Muscle of leg (tissue), 11 donors: ENCODE results near the gene CDH23. TPM values are rescaled to one million over a fixed set of nuclear protein-coding genes. Genes with fewer than 3 reads are reported as not detected.
A peak's percentile ranks its signal among the peaks of the same experiment; 100 is the strongest.

Experiments
- DNase-seq: peaks from one replicate; pipeline ENCODE4 v3.0.0; 2013
- H3K27ac ChIP-seq: one replicate; pipeline ENCODE4 v1.5.1; 2013; ENCODE audit warnings: mild to moderate bottlenecking, low read length, control low read depth
- H3K27me3 ChIP-seq: one replicate; pipeline ENCODE4 v1.6.1; 2013; ENCODE audit warnings: low read length; ENCODE audit not compliant: control insufficient read depth, insufficient read depth
- H3K36me3 ChIP-seq: one replicate; pipeline ENCODE4 v1.6.1; 2013; ENCODE audit warnings: low read length; ENCODE audit not compliant: control insufficient read depth, insufficient read depth
- H3K4me1 ChIP-seq: one replicate; pipeline ENCODE4 v1.6.1; 2013; ENCODE audit warnings: low read length; ENCODE audit not compliant: control insufficient read depth, insufficient read depth
- H3K4me3 ChIP-seq: one replicate; pipeline ENCODE4 v1.5.1; 2013; ENCODE audit warnings: low read length, control low read depth
- H3K9me3 ChIP-seq: replicated peaks from 2 replicates; pipeline ENCODE4 v1.6.1; 2013; ENCODE audit warnings: low read depth, low read length; ENCODE audit not compliant: control insufficient read depth
- WGBS: methylation state at CpG from one replicate; pipeline ENCODE4 v1.1.5; 2013; ENCODE audit warnings: missing lambda C conversion rate; ENCODE audit not compliant: insufficient coverage; 5-methylcytosine and 5-hydroxymethylcytosine counted together
- polyA plus RNA-seq, 8 donors: library from polyadenylated mRNA; unstranded; fragments of 120-200 nt; gene quantifications; one replicate each; pipeline versions ENCODE4 v1.2.1 to v1.2.3, GENCODE V29; 2013; ENCODE audit warnings: inconsistent platforms in 1 of 8, low replicate concordance in 1 of 8; ENCODE audit not compliant: insufficient read length in 8 of 8, insufficient read depth in 1 of 8
- total RNA-seq: library from RNA; stranded (reverse); fragments of 120-200 nt; gene quantifications from one replicate; pipeline ENCODE4 v1.2.4, GENCODE V29; 2013

The CDH23 gene
- total and polyA plus RNA-seq, 9 donors, result 3.4 to 5.7 (median 4.9) TPM

DNA sequence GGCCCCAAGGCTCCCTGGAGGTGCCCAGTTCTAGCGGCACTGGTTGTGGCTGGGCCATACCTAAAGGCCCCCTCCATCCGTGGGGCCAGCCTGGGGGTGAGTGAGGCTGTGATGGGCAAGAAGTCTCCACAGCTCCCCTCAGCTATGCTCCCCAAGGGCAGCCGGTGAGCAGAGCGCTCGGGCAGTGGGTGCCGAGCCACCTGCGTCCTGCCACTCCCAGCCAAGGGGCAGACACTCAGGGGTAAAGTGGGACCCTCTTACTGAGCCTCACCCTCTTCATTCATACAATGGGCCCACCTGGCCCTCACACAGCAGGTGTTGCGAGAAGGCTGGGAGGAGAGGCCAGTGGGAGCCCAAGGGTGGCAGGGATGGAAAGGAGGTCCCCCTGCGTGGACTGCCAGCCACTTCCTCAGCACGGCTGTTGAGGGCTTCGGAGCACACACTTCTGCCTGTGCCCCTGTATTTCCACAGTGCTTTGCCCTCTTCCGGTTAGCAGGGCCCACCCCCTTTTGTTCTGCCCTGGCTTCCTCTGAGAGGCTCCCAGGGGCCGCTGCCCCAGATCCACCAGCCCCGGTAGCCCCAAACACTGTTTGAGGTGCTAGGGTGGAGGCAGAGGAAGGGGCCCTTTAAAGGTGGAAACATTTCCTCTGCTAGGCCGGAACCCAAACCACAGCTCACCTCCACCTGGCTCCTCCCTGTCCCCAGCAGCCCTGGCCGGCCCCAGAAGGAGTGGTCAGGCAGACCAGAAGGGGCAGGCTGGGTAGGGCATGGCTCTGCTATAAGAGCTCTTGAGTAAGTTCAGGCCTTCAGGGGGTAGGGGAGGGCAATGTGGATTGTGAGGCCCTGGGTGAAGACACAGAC lies 339.2 kb downstream of the CDH23 start:
- Histone ChIP-seq H3K4me1 (peaks cover 35% of the 10 kb centered on the region), H3K36me3 (peaks cover 2% of the 10 kb centered on the region), H3K9me3 (no peaks in the 10 kb centered on the region), H3K27me3 (no peaks in the 10 kb centered on the region), H3K4me3 (no peak overlapping the region), H3K27ac (peak overlapping the region; percentile 69)
- WGBS, result 80% methylated on average over 8 of the region's 16 CpGs
- no peak for DNase-seq

DNA sequence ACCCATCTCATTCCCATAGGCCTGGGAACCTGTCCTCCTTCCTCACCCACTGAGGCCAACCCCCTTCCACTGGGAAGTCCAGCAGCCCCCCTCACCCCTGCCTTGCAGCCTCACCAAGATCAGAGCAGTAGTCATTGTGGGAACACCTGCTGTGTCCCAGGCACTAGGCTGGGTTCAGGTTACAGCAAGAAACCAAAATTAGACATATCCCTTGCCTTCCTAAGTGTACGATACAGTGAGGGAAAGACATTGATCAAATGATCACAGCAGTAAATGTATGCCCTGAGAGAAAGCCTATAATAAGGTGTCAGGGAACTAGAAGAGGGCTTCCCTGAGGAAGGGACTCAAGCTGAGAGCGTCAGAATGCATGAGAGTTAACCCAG lies 339.8 kb downstream of the CDH23 start:
- H3K9me3 ChIP-seq, result no peaks in the 10 kb centered on the region
- H3K4me3 ChIP-seq, result no peak overlapping the region
- H3K27me3 ChIP-seq, result no peaks in the 10 kb centered on the region
- peak overlapping the region; percentile 69 for H3K27ac ChIP-seq
- no peak for DNase-seq
- 52% methylated on average over 2 of the region's 2 CpGs for WGBS
- peaks cover 35% of the 10 kb centered on the region for H3K4me1 ChIP-seq
- H3K36me3 ChIP-seq, result peaks cover 2% of the 10 kb centered on the region

DNA sequence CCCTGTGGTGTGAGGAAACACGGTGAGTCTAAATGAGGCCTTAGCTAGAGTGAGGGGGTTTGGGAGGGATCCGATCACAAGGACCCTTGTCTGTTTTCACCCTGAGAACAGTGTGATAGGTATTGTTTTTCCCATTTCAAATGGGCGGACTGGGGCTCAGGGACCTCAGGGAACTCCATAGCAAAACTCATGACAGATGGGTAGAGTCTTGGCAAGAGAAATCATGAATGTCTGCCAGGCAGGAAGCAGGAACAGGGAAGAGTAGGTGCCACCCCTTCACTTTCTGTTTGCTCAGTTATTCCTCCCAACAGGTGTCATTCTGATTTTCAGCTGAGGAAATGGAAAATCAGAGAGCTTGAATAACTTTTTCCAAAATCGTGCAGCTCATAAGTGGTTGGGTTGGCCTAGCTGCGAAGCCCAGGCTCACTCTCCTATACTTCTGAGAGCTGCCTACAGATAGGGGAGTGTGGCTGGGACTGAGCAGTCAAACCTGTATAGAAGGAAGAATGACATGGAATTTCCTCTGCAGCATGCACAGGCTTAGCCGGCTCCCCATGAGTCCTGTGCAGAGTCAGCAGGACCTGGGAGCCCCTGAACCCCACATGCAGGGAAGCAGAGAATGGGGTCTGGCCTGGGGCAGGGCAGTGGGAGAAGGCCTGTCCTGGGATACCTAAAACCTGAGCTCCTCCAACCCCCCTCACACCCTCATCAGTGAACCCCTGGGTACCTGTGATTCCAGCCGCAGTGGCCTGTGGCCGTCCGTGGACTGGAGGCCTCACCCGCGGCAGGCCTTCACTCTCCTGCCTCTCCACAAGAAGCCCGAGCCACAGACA lies 340.5 kb downstream of the CDH23 start:
- Histone ChIP-seq H3K36me3 (peaks cover 5% of the 10 kb centered on the region), H3K4me3 (no peak overlapping the region), H3K27me3 (no peaks in the 10 kb centered on the region), H3K27ac (peak overlapping the region; percentile 69), H3K9me3 (no peaks in the 10 kb centered on the region), H3K4me1 (peaks cover 35% of the 10 kb centered on the region)
- 64% methylated on average over 11 of the region's 12 CpGs for WGBS
- peak; percentile 73 for DNase-seq

DNA sequence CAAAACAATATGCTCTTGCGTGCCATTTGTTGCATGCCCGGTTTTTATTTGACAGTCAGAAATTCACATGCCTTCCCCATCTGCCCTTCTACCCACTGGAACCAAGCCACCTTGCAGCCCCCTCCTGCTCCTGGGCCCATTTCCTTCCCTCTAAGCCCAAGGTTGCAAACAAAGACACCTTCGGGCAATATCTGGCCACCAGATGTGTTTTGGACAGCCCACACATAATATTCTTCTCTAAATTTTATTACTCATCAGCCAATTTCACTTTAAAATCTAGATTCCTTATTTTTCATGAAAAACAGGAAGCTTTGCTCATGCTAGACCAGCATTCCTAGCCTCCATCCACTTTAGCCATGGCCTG lies 341.1 kb downstream of the CDH23 start:
- H3K9me3 ChIP-seq, result peaks cover 4% of the 10 kb centered on the region
- 35% methylated on average over 3 of the region's 3 CpGs for WGBS
- H3K4me3 ChIP-seq, result no peak overlapping the region
- H3K27ac ChIP-seq, result no peak overlapping the region
- no peaks in the 10 kb centered on the region for H3K27me3 ChIP-seq
- peaks cover 35% of the 10 kb centered on the region for H3K4me1 ChIP-seq
- peaks cover 6% of the 10 kb centered on the region for H3K36me3 ChIP-seq
- DNase-seq, result no peak

DNA sequence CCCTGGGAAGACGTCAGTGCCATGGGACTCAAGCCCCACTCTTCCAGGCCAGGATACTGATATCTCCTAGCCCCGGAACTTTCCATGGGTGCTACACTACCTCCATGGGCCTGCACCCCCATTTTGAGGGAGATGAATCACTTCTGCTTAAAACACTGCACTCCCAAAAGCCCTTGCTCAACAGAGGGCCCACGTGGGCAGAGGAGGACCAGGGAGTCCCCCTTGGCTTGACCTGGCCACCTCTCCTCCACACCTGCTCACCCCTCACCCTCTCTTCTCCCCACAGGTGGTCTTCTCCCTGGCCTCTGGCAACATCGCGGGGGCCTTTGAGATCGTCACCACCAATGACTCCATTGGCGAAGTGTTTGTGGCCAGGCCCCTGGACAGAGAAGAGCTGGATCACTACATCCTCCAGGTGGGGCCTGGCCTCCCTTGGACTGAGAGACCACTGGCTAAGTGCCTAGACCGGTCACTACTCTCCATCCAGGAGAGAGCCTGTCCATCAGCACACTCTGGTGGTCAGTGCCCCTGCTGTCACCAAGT lies 342.7 kb downstream of the CDH23 start:
- WGBS, result 89% methylated on average over 8 of the region's 8 CpGs
- peaks cover 8% of the 10 kb centered on the region for H3K36me3 ChIP-seq
- no peak for DNase-seq
- no peaks in the 10 kb centered on the region for H3K27me3 ChIP-seq
- H3K4me3 ChIP-seq, result no peak overlapping the region
- H3K27ac ChIP-seq, result no peak overlapping the region
- H3K4me1 ChIP-seq, result peaks cover 35% of the 10 kb centered on the region
- H3K9me3 ChIP-seq, result peaks cover 6% of the 10 kb centered on the region

DNA sequence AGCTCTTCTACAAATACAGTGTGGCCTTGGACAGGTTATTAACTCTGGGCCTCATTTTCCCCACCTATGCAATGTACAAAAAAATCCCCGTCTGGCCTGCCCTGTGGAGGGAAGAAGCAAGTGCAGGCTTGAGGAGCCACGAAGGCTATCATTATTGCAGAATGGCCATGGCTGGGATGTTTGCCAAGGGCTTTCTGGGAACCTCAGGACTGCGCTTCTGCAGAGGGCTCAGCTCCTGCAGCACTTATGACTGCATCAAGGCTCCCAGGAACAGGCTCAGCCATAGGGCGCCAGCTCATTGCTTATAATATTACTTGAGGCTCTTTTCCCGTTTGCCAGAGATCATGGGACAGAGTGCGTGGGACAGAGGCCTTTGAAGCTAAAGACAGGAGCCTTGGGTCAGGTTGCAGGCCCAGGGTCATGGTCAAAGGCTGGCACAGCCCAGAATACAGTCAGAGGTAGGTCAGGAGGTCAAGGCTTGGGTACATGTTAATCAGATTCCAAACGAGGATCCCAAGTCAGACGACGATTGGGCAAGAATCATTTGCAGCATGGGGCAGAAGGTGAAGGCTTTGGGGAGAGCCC lies 343.4 kb downstream of the CDH23 start:
- H3K9me3 ChIP-seq, result peaks cover 6% of the 10 kb centered on the region
- no peak for DNase-seq
- no peak overlapping the region for H3K27ac ChIP-seq
- H3K4me3 ChIP-seq, result no peak overlapping the region
- peaks cover 36% of the 10 kb centered on the region for H3K4me1 ChIP-seq
- no peaks in the 10 kb centered on the region for H3K27me3 ChIP-seq
- WGBS, result 54% methylated on average over 8 of the region's 9 CpGs
- H3K36me3 ChIP-seq, result peaks cover 8% of the 10 kb centered on the region

DNA sequence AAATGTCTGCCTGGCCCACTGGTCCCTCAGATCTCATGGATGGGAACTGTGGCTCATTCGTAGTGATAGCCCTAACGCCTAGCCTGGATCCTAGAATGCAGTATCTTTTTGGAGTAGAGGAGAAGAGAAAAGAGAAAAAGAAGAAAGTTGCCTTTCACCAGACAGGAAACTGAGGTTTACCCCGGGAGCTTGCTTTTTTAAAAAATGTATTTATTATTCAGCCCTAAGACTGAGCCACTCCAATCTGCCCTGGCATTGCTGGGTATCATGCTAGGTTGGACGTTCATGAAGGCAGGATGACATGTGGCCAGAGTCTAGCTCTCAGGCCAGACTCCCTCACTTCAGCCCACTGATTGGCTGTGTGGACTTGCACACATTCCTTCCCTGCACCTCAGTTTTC lies 344.3 kb downstream of the CDH23 start:
- no peak for DNase-seq
- WGBS, result 86% methylated on average over 2 of the region's 4 CpGs
- Histone ChIP-seq H3K27me3 (no peaks in the 10 kb centered on the region), H3K27ac (no peak overlapping the region), H3K9me3 (peaks cover 6% of the 10 kb centered on the region), H3K36me3 (peaks cover 8% of the 10 kb centered on the region), H3K4me1 (peaks cover 36% of the 10 kb centered on the region), H3K4me3 (no peak overlapping the region)

DNA sequence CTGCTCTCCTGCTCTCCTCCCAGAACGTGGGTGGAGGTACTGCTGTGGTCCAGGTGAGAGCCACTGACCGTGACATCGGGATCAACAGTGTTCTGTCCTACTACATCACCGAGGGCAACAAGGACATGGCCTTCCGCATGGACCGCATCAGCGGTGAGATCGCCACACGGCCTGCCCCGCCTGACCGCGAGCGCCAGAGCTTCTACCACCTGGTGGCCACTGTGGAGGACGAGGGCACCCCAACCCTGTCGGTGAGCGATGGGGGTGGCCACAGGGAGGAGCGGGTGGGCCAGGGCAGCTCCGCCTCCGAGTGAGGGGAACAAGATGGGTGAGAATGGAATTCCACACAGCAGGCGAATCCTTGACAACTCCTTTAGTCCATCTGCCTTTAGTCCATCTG lies 345.0 kb downstream of the CDH23 start:
- peaks cover 6% of the 10 kb centered on the region for H3K9me3 ChIP-seq
- no peak overlapping the region for H3K27ac ChIP-seq
- H3K4me3 ChIP-seq, result no peak overlapping the region
- H3K4me1 ChIP-seq, result peaks cover 36% of the 10 kb centered on the region
- no peaks in the 10 kb centered on the region for H3K27me3 ChIP-seq
- peaks cover 8% of the 10 kb centered on the region for H3K36me3 ChIP-seq
- DNase-seq, result no peak
- 93% methylated on average over 16 of the region's 20 CpGs for WGBS

DNA sequence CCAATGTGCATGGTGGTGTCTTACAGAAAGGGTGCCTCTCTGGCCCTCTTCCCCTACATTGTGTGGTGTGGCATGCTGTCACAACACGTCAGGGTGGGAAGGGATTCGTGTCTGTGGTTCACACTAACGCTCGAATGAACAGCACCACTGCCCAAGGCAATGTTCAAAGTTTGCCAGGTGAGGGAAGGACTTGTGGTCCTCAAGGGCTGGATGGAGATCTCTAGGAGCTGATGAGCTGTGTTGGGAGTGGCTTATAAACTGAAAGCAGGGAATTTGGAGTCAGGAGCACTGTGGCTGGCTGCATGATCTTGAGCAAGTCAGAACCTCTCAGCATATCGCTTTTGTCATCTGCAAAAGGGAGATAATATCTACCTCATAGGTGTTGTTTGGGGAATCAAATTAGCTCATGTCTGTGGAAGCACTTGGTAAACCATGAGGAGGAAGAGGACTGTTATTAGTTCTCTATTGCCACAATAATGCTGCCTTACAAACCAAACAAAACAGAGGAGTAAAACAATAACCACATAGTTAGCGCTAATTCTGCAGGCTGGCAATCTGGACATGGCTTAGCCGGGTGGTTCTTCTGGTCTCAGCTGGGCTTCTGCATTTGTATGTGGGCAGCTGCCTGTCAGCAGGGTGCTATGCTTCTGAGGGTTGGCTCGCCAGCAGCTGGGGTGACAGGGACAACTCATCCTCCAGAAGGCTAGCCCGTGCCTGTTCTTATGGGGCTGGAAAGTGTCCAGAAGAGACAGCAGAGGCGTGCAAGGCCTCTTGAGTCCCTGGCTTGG lies 345.8 kb downstream of the CDH23 start:
- Histone ChIP-seq H3K4me3 (no peak overlapping the region), H3K4me1 (peaks cover 36% of the 10 kb centered on the region), H3K27me3 (no peaks in the 10 kb centered on the region), H3K36me3 (peaks cover 8% of the 10 kb centered on the region), H3K27ac (no peak overlapping the region), H3K9me3 (peaks cover 6% of the 10 kb centered on the region)
- 77% methylated on average over 7 of the region's 10 CpGs for WGBS
- no peak for DNase-seq
